CD4-positive, alpha-beta T cell treated with Interleukin-15 for 4 hours (primary cell): ENCODE measurements around the gene SLC39A12.

Experiments used
- DNase-seq: peaks from one replicate; pipeline ENCODE4 v3.0.0-alpha.2; 2020; ENCODE audit warnings: low spot score

Gene SLC39A12

DNA sequence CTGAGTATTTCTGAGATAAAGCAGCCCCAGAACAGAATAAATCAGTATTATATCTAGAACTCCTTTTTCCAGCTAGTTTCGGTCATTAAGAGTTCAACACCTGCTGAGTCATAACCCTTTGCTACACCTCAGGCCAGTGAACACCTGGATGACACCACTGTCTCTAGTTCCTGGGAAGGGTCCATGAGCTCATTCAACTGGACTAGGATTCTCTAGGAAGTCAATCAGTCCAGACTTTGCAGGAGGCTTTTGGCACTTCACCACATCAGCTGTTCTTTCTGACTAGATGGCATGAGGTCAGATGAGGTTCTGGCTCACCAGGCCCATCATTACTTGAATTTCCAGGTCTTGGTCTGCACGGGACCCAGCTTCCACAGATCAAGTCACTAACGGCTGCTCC, 11.7 kb downstream of the SLC39A12 start:
- no peak for DNase-seq

DNA sequence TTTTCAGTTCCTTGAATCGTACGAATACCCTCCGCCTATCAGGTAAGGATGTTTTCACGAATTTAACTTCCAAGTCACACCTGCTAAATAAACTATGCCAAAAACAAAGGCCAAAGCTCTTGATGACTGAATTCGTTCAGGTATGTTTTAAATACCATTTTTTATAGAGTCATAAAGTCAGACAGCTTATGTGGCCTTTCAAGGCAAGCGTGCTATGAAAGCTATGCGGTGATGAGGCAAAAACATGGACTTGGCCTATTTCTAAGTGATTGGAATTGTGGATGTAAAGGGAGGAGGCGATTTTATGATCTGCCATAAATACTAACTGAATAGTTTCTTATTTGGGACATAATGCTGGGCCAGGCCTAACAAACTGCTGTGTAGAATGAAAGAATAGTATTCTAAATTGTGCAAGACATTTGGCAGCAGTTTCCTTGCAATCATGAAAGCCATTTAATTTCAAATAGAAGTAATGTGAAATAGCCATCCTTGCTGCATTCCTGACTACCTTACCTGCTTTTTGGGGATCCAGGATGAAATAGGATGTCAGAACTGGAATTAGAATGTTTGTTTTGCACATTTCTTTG, 14.0 kb downstream of the SLC39A12 start:
- DNase-seq: no peak

DNA sequence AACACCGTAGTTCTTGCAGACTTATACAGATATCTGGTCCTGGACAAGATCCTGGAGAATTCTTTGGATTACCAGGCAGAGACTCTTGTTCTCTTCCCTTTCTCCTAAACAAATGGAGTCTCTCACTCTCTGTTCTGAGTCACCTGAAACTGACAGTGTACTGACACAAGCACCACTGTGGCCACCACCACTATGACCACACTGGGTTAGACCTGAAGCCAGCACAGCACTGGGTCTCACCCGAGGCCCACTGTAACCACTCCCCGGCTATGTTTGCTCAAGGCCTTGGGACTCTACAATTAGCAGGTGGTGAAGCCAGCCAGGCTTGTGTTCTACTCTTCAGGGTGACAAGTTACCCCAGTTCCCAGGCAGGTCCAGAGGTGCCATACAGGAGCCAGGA, 22.8 kb downstream of the SLC39A12 start:
- no peak for DNase-seq

DNA sequence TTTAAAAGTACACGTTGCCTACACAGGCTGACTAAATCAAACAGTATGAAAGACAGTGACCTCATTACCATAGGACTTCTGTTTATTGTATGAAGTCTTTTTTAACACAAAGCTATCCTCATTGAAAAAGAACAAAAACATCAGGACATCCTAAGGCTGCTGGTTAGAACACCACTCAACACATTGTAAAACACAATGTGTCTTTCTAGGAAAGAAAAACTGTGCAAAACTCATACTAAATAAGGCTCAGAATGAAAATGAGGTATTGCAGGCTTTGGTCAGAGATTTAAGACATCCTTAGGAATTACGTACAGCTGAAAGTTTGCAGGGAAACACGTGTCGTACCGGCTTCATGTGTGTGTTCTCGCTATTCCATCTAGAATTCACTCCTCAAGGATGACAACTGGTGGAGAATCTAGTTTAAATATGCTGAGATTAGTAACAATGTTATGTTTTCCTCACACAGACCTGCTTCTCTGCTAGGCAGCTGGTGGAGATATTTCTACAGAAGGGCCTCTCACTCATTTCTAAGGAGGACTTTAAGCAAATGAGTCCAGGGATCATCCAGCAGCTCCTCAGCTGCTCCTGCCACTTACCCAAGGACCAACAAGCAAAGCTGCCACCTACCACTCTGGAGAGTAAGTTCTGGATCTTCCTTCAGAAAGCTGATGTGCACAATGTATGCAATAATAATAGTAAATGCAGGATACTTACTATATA, 29.3 kb downstream of the SLC39A12 start:
- DNase-seq: no peak

DNA sequence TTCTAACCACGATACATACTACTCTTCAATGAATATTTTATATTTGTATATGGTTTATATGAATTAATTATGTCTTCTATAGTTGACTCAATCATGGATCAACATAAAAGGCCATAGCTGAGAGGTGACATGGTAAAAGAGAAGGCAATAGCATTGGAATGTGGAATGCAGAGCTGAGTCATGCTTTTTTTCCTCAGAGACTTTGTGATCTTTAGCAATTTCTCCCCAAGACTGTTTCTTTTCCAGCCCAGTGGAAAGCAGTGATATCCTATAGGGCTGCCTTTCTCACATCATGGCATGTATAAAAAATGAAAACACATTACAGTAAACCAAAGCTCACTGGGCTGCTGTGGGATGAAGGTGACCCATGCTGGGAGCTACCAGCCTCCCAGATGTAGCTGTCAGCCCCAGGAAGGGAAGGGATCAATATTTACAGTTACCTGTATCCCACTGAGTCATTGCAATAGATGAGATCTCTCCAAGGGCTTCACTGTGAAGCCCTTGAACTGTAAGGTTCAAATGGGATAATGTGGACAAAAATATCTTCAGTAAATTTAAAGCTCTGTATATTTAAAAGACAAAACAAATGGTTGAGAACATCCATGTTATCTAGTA, 30.2 kb downstream of the SLC39A12 start:
- no peak for DNase-seq

DNA sequence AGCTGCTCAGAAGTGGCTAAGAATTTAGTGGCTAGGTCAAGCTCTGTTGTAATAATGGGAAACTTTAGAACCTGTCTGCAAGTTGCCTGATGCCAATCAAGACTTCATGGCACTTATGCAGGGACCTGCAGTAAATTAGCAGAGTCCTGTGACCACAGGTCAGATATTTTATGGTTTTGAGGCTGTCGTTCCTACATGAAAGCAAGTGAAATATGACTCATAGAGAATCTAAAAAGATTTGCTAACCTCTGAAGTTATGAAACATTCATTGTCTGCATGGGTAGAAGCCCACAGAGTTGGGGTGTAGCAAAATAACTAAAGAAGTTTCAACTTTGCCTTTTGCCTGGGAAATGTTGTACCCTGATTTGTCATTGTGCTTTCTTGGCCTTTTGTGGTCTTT, 32.3 kb downstream of the SLC39A12 start:
- no peak for DNase-seq

DNA sequence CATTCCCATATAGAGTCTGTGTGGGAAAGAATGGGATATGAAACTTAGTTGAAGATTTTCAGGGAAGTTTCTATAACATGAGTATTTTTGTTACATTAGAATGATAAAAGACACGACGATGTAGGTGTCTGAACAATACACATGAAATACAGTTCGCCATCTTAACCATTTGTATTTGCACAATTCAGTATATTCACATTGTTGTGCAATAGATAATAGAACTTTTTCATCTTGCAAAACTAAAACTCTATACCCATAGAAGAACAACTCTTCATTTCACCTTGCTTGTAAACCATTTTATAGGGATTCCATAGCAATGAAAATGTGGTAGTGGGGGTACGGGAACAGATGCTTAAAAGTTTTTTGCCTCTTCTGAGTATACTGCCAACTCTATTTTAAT, 32.8 kb downstream of the SLC39A12 start:
- DNase-seq: no peak

DNA sequence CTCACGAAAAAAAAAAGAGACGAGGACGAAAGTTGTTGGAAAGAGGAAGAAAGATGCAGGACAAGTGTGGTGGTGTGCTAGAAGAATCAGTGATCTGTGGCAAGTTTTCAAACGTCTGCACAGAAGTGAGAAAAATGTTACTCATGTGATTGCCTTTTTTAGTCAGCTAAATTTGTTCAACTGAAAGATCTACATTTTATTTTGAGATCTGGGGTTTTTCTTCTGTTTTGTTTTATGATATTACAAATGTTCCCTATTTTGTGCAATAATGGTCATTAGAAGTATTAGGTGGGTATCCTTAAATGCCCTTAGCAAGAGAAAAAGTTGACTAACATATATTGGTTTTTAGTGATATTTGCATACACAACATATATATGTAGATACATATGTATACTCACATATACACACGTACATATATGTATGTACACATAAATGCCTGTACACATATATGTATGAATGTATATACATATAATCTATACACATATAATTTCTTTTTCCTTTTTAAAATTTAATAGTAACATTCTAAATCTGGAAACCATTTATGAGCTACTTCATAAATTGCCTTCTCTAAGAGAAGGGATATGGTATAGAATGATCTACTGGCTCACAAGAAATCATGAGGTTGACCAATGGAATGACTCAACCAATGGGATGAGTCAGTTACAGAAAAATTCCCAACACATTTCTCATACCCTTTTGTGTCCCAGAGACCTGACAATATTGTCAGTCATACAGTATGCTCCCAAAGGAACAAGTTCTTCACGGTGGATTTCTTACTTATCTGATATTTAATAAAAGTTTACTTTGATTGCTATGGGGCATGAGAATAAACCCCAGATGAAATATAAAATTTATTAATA, 38.4 kb downstream of the SLC39A12 start:
- DNase-seq: no peak

DNA sequence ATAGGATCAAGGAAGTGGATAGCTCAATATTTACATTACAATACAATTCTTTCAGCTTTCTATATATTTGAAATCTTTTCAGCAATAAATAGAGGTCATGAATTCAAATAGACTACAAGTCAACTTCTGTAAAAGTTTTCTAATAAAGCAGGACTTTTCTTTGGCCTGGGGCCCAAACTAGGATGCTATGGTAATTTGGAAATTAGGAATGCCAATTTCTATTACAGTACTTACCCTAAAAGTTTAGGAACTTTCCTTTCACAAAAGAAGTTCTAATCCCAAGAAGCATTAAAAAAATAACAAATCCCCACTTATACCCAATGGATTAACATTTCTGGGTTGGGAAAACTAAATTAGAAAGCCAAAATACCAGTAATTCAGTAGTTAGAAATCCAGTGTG, 40.5 kb downstream of the SLC39A12 start:
- DNase-seq: no peak

DNA sequence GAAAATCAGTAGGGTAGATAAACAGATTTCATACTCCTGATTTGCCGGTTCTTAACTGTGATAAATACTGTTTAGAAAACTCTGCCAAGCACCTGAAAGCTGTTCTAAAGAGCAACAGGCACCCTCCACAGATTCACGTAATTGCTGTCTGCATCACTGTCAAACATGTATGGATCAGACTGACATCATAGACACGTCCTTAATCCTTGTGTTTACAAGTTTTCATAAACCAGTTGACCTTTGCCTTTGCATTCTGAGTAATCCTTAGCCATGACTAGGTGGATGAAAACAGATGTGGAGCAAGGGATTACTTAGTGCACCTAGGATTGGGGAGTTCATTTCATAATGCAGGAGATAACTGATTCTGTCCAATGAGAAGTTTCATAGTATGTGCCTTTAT, 41.6 kb downstream of the SLC39A12 start:
- DNase-seq: no peak

DNA sequence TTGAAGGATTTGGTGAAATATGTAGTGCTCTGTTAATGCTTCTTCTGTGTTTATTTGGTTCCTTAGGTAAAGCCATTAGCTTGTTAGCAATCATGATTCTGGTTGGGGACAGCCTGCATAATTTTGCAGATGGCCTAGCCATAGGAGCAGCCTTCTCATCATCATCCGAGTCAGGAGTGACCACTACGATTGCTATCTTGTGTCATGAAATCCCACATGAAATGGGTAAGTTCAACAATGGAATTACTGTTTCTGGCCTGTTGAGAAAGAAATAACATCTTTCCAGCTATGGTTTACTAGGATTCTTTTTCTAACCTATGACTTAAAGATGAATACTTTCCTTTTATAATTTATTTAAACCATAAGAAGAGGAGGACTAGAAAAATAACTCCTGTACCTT, 48.9 kb downstream of the SLC39A12 start:
- DNase-seq: no peak

DNA sequence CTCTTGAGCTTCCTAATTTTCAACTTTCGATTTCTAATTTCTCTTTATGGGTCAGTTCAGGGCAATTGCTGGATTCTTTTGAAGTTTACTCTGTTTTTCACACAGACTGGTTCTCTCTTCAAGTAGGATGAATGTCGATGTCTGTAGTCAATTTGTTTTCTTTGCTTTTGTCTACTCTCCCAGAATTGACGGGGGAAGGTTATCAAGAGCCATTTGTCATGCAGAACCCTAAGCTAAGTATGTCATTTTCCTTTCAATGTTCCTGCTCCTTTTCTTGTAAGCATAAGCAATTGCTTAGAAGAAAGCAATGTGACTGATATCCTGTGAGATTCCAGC, 53.7 kb downstream of the SLC39A12 start:
- no peak for DNase-seq

DNA sequence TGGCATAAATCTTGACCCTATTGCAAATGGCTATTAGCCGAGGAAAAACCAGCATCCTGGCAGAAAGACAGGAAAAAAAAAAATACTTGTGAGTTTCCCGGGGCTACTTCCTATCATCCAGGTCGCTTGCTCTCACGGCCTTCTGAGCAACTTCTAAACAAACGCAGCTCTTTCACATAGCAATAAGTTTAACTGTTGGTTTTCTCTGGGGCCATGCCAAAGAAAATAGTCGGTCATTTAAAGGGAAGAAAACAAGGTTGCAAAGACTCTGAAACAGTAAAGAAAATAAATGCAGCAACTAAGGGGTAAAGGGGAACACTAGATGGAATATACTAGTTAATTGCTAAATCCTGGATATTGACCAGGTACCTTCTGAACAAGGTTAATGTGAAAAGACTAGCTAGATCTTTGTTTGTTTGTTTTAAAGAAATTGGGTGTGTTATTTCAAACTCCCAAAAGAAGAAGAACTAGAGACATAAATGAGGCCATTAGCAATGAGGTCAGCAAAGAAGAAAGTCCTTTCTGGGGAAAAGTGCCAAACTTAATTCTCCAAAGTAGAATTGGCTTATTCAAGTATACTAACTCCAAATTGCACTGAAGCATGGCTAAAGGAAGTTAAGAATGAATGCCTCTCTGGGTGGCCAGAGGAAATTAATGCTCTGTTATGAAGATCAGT, 54.2 kb downstream of the SLC39A12 start:
- DNase-seq: no peak

DNA sequence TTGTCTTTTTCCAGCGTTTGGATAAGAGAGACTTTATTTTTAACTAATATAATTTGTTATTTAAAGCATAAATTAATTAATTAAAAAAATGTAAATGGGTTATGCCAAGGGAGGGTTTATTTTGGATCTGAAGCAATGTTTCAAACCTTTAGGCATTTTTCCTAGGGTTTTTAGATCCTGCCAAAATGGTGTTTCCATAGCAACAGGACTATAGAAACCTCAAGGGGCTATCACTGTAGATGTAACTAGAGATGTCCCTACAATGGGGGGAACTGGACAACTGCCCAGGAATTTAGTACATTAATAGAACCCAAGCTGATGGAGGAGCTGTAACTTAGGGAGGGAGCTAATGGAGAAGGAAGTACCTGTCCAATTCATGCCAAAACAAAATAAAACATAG, 57.3 kb downstream of the SLC39A12 start:
- no peak for DNase-seq

DNA sequence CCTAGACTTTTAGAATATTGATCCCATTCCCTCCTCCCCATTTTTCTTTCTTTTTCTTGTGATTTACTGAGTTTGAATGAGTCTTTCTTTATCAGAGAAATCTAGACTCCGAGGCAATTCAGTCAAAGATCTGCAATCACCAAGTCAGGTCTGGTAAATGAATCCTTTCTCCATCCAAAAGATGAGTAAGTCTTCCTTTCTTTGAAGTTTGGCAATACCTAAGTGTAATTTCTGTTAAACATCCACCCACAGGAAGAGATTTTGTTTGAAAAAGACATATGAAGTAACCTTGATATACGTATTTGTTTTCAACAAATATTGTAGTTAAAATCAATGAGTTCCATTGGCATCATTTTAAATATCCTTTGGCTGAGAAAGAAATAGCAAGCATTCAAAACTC, 58.3 kb downstream of the SLC39A12 start:
- DNase-seq: no peak

DNA sequence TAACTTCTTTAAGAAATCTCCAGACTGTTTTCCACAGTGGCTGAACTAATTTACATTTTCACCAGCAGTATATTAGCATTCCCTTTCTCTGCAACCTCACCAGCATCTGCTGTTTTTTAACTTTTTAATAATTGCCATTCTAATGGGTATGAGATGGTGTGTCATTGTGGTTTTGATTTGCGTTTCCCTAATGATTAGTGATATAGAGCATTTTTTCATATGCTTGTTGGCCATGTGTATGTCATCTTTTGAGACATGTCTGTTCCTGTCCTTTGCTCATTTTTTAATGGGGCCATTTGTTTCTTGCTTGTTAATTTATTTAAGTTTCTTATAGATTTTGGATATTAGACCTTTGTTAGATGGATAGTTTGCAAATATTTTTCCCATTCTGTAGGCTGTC, 68.8 kb downstream of the SLC39A12 start:
- no peak for DNase-seq

DNA sequence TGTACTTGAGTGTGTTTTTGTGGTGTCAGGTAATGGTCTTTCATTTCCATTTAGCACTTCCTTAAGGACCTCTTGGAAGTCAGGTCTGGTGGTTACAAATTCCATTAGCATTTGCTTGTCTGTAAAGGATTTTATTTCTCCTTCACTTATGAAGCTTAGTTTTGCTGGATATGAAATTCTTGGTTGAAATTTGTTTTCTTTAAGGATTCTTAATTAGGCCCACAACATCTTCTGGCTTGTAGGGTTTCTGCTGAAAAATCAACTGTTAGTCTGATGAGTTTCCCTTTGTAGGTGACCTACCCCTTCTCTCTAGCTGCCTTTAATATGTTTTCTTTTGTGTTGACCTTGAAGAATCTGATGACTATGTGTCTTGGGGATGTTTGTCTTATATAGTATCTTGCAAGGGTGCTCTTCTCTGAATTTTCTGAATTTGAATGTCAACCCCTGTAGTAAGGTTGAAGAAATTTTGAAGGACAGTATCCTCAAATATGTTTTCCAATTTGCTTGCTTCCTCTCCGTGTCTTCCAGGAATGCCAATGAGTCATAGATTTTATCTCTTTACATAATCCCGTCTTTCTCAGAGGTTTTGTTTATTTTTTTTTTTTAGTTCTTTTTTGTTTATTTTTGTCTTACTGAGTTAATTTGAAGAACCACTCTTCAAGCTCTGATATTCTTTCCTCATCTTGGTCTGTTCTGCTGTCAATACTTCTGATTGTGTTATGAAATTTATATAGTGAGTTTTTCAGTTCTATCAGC, 70.2 kb downstream of the SLC39A12 start:
- DNase-seq: no peak

DNA sequence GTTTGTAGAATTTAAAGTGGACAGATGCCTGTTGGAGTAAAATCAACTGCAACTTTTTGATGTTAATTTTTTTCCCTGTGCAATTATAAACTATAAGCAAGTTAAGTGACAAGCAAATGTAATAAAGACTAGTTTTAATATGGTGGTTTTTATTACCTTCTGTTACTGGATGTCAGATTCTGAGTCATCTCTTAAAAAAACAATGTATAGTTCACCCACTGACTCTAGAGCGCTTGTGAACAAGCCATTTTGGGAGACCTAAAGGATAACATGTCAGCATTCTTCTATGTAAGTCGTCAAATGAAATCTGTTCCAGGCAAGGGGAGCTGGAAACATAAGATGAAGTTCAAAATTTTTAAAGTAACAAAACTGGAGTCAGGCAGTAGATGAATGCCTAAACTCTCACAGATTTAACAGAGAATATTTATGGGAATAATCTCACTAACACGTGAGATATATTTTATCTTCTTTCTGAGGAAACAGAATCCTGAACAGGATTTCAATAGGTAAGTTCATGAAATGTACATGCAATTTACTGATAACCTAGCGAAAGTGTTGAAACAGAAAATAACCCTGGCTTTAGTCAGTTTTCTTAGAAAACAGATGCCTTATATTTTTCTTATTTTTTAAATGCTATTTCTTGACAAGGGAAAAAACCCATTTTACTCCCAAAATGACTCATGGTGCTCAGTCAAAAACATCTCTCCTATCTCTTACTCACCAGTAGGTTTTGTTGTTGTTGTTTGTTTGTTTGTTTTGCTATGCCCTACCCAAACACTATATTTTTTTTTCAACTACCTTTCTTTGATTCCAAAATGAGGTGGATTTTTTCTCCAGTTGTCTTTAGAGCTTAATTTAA, 91.7 kb downstream of the SLC39A12 start:
- no peak for DNase-seq

DNA sequence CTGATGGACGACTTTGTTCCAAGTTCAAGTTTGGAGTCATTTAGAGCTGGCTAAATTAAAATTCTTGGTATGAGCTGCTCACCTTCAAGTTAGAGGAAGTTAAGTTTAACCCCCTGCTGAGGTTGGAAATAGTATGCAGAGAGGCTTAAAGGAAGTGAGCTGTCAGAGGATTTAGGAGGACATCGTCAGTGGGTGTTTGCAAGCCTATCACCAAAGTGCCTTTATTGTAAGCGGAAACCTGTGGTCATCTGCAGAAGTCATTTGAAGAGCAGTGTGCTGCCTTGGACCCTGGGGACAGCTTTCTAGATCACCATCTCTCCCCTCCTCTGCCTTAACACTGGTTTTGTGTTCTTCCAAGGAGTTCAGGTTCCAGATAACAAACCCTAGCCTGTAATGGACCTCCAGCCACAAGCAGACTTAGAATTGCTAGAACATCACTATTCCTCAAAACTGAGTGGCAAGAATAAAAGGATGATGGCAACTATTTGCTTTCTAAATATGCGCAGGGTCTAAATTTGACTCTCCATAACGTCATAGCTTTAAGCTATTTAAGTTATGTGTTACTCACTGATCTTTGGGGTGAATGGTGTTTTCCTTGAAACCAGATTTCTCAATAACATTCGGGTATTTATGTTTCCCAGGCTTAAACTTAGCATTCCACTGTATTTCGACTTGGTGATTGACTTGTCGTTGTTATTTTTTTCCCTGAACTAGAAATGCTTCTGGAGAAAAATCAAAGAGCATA, 93.4 kb downstream of the SLC39A12 start:
- DNase-seq: no peak

DNA sequence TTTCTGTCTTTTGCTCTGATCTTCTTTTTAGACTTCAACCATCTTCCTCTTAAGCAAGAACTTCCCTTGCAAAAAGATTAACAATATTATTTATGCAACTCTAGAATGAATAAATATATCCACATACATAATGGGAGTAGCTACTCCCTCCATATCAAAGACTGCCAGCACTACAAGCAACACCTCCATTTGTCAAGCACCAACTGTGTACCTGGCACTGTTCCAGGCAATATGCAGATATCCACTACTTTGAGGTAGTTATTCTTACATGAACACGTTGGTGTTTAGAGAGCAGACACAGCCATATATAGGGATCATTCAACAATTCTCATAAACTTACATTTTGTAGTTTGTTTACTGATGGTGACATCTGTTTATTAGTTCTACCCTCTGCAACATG, 104.9 kb downstream of the SLC39A12 start:
- DNase-seq: no peak
